HG02763 (cell line): ENCODE data around the gene SEPTIN5.

Experiments
- ATAC-seq: cut with Tn5 transposase; IDR thresholded peaks from one replicate; pipeline ENCODE4 v1.9.1; 2021; ENCODE audit warnings: mild to moderate bottlenecking, moderate library complexity; ENCODE audit not compliant: unreplicated experiment

The SEPTIN5 gene

GRCh38 chr22:19704355-19705015 lies 9.8 kb upstream of the SEPTIN5 start:
- no peak for ATAC-seq

- ATAC-seq, result no peak
Measured at GRCh38 chr22:19705181-19705934, 8.9 kb upstream of the SEPTIN5 start.

GRCh38 chr22:19706661-19707151 lies 7.6 kb upstream of the SEPTIN5 start:
- no peak for ATAC-seq

DNA sequence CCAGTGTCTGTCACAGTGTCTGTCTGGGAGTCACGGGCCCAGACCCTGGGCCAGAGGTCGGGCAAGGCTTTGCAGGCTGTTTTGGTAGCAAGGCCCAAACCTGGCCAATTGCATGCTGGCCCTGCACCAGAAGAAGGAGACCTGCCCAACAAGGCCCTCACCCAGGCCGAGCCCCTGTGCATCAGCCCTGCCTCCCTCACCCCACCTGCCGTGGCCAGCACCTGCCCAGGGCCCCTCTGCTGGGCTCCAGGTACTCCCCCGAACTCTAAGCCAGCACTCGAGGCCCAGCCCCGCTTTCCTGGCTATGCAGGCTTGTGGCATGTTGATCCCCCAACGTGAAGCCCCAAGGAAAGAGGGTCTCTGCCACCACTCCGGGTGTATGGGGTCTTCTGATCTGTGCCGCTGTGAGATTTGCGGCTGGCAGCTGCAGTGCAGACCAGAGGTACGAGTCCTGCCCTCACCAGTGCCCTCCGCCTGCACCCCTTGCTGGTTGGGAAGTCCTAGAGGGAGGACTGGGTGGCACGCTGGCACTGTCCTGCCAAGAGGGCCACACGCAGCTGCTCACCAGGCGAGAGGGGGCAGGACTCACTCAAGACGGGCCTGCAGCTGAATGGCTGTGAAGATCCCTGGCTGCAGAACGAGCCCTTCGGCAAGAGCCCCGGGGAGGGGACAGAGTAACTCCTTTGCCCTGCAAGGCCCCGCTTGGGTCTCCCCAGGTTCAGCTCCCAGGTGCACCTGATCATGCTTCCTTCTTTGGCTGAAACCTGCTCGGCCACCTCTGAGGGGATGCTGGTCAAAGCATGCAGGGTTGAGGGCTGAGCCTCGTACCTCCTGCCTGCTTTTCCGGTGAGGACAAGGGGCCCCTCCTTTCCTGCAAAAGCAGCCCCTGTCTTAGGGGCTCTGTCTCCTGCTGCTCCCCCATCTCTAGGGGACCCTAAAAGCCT lies 6.7 kb upstream of the SEPTIN5 start:
- no peak for ATAC-seq

GRCh38 chr22:19708321-19709011 lies 5.8 kb upstream of the SEPTIN5 start:
- ATAC-seq, result no peak

DNA sequence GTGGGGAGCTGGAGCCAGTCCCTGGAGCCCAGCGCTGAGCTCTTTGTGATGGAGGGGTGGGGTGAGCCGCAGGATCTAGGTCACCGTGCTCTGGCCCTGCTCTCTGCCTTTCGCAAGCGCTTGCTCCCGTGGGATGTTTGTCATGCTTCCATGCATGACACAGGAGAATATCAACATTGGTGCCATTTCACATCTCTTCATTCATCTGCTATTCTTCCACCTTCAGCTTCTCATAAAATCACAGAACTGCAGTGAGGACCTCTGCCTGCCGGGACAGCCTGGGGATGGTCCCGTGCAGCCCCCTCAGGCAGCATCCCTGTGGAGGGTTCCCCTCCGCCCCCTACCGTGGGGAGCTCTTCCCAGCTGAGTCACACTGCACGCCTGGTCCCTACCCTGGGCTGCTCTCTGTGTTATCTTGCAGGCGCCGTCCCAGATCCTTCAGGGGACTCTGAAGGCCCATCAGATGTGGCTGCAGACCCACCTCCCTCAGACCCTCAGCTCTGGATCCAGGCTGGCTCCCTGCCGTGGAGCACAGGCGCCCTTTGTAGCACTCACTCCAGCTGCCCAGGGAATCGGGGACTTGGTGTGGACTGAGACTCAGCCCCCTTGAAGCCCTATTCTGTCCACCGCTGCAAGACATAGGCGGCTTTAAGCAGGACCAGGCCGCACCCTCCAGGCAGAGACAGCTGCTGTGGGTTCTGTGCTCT lies 5.1 kb upstream of the SEPTIN5 start:
- no peak for ATAC-seq

DNA sequence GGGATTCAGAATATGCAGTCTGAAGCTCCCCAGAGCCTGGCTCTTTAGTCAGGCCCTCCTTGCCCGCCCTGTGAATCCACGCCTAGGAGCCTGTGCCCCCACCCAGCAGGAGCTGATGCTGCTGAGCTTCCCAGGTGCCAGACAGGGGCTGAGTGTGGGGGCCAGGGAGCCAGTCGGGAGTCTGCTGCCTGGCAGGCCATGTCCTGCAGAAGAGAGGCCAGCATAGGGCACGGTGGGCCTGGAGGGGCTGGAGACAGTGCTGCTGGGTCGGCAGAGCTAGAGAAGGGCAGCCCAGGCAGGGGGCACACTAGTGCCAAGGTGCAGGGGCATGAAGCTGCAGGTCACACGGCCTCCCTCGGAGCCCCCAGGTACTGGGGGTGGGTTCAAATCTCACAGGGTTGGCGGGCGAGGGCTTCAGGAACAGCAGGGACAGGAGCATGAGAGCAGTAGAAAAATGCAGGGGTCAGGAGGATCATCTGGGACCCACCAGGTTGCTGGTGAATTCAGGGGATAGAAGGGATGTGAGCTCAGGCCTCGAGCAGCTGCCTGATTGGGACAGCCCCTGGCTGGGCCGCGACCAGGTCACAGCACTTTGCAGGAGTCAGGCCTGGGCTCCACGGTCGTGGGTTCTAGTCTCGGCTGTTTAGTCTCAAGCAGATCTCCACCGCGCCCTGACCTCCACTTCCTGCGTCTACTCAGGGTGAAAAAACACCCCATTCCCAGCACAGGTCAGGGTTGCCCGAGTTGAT lies 4.1 kb upstream of the SEPTIN5 start:
- no peak for ATAC-seq

- no peak for ATAC-seq
Measured at GRCh38 chr22:19710769-19711106, 3.6 kb upstream of the SEPTIN5 start.

GRCh38 chr22:19713245-19713644 lies 1.1 kb upstream of the SEPTIN5 start:
- no peak for ATAC-seq

- no peak for ATAC-seq
Measured at GRCh38 chr22:19713650-19714311, 522 bp upstream of the SEPTIN5 start.

DNA sequence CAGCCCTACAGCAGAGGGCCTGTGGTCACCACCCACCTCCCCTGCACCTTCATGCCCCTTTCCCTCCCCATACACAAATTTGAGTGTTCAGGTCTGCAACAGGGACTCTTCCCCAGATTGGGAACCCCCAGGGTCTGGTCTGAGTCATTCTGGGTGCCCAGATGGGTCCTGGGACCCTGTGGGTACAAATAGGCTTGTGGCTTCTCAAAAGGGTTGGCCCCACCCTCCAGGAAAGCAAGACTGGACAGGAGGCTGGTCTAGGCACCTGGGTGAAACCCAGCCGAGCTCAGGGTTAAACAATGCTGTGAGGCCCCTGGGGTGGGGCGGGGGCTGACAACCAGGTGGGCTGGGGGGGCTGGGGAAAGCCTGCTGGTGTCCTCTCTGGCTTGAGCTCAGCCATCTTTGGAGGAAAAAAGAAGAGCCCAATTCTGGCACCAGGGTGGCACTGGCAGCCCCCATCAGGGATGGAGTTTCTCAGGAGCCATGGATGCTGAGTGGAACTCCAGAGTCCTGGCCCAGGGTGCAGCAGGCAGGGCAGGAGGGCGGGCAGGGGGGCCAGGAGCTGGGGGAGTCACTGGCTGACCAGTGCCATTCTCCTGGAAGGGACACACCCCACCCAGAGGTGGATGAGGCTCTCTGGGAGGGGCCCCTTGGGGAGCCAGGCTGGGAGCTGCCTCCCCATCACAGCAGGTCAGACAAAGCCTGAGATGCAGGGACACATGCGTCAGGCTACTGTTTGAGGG lies 1.1 kb downstream of the SEPTIN5 start:
- no peak for ATAC-seq

GRCh38 chr22:19716041-19716828 lies 1.9 kb downstream of the SEPTIN5 start:
- ATAC-seq, result no peak

DNA sequence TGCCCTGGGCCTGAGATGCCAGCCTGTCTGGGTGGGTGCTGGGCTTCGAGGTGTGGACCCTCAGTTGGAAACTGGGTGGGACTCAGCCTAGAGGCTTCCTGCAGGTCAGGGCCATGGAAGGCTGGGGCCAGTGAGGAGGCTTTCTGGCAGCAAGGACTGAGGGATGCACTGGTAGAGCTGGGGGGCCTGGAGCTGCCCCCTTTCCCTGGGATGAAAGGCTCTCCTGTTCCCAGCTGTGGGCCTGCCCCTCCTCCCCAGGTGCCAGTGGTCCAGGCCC lies 2.5 kb downstream of the SEPTIN5 start:
- no peak for ATAC-seq

DNA sequence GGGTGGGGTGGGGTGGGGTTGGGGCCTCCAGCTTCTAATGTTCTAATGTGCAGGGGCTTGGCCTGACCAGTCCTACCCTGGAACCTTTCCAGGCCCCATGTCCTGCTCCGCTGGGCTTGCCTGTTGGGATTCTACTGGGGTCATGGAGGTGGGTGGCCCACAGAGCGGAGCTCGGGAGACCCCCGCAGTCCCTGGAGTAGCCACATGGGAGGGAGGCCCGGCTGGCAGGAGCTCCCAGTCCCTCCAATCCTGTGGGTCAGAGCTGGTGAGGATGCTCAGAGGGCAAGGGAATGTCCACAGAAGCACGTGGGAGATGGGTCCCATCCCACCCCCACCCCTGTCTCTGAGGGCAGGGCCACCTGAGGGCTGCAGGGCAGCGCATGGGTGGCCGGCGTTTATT lies 2.9 kb downstream of the SEPTIN5 start:
- ATAC-seq, result no peak

GRCh38 chr22:19717691-19718455 lies 3.6 kb downstream of the SEPTIN5 start:
- no peak for ATAC-seq

DNA sequence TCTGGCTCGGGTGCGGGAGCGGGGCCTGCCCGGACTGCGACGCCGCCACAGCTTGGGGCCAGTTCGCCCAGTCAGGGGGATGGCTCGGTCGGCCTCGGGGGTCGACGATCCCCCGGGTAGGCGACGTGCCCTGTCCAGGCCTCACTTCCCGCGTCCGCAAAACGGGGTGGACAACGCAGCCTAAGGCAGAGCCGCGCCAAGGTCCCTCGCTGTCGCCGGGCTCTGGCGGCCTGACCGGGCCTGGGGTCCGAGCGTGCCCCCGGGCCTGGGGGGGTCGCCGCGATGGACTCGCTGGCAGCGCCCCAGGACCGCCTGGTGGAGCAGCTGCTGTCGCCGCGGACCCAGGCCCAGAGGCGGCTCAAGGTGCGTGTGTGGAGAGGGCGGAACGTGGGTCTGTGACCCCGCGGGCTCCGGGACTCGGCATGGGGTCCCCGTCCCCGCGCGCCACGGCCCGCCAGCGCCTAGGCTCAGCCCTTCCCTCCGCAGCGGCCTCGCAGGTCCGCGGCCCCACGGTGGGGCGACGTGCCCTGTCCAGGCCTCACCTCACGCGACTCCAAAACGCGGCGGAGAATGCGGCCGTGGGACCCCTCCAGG lies 4.2 kb downstream of the SEPTIN5 start:
- ATAC-seq, result no peak

DNA sequence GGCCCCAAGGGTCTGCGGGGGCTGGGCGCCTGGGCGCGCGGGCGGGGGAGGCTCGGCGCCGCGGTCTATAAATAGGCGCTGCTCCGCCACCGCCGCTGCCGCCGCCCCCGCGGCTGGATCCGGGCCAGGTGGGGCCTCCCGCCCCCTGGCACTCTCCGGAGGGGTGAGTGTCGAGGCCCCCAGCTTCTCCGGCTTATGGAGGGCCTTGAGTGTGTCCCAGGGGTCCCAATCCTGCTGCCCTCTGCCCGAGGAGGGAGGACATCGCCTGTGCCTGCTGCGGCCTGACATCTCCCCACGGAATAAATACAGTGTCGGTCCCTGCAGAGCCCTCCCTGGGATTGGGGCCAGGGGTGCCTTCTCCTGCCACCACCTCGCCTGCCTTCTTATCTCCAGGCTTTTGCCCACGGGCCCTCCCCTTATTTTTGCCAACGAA lies 4.8 kb downstream of the SEPTIN5 start:
- no peak for ATAC-seq
